Prostate gland (tissue), 2 donors: ENCODE results near the gene KIF5C.

Source experiments
- CTCF ChIP-seq, 4 experiments: fragments of 200-600 bp in 2 of 4; fragments of 450-650 bp in 2 of 4; sonication (generic) in 2 of 4; IDR thresholded peaks; 1 replicate in 3 of 4; 2 replicates in 1 of 4; pipeline ENCODE4 v1.5.1; 2016 to 2019; ENCODE audit warnings: antibody characterized with exemption in 4 of 4, mild to moderate bottlenecking in 2 of 4, moderate library complexity in 2 of 4
- POLR2A ChIP-seq: fragments of 450-650 bp; IDR thresholded peaks from one replicate; pipeline ENCODE4 v1.6.1; 2016; ENCODE audit warnings: antibody characterized with exemption, mild to moderate bottlenecking
- POLR2AphosphoS5 ChIP-seq: sonication (generic); formaldehyde crosslinking; IDR thresholded peaks from one replicate; pipeline ENCODE4 v1.6.1; 2017; ENCODE audit warnings: antibody characterized with exemption

- TF ChIP-seq POLR2A = no peak
- no peak for TF ChIP-seq CTCF (IDR thresholded peaks at IDR 0.05)
- no peak for TF ChIP-seq POLR2AphosphoS5
These were observed 42.4 kb downstream of the KIF5C start for GRCh38 chr2:148917431-148917830.
